ENCODE measurements around the gene CTNNBIP1.

The CTNNBIP1 gene

GRCh38 chr1:9835758-9836631, 74.1 kb downstream of the CTNNBIP1 start:
- no peak for DNase-seq (ENCODE audit: low read depth in 2 of 2, low spot score in 1 of 2)

- no peak for DNase-seq (ENCODE audit: low read depth in 2 of 2, low spot score in 1 of 2)
These were observed 74.7 kb downstream of the CTNNBIP1 start for GRCh38 chr1:9835404-9835757.

- no peak for DNase-seq (ENCODE audit: low read depth in 2 of 2, low spot score in 1 of 2)
These were observed 76.4 kb downstream of the CTNNBIP1 start for GRCh38 chr1:9833632-9834031.

- no peak for DNase-seq (ENCODE audit: low read depth in 2 of 2, low spot score in 1 of 2)
These were observed 82.4 kb downstream of the CTNNBIP1 start for GRCh38 chr1:9827558-9828185.

- DNase-seq (ENCODE audit: low read depth in 2 of 2, low spot score in 1 of 2): no peak
These were observed 83.5 kb downstream of the CTNNBIP1 start for GRCh38 chr1:9826616-9827015.

GRCh38 chr1:9826087-9826486, 84.0 kb downstream of the CTNNBIP1 start:
- no peak for DNase-seq (ENCODE audit: low read depth in 2 of 2, low spot score in 1 of 2)

- peak in 1 of 2 donors; percentile 20 for DNase-seq (ENCODE audit: low read depth in 2 of 2, low spot score in 1 of 2)
These were observed 84.7 kb downstream of the CTNNBIP1 start for GRCh38 chr1:9825093-9826074.

GRCh38 chr1:9824702-9825089, 85.4 kb downstream of the CTNNBIP1 start:
- DNase-seq (ENCODE audit: low read depth in 2 of 2, low spot score in 1 of 2): no peak

GRCh38 chr1:9823943-9824701, 85.9 kb downstream of the CTNNBIP1 start, which contains the start of gene CLSTN1:
Gene CLSTN1 (minus strand): TSS chr1:9823965. CDS start chr1:9823733, 232 bp downstream.
- peak; percentile 81 to 82 for DNase-seq (ENCODE audit: low read depth in 2 of 2, low spot score in 1 of 2)

GRCh38 chr1:9823693-9823942, 86.5 kb downstream of the CTNNBIP1 start:
- no peak for DNase-seq (ENCODE audit: low read depth in 2 of 2, low spot score in 1 of 2)

GRCh38 chr1:9822897-9823692, 87.0 kb downstream of the CTNNBIP1 start:
- peak in 1 of 2 donors; percentile 8 for DNase-seq (ENCODE audit: low read depth in 2 of 2, low spot score in 1 of 2)

- no peak for DNase-seq (ENCODE audit: low read depth in 2 of 2, low spot score in 1 of 2)
These were observed 87.6 kb downstream of the CTNNBIP1 start for GRCh38 chr1:9822490-9822889.

- no peak for DNase-seq (ENCODE audit: low read depth in 2 of 2, low spot score in 1 of 2)
These were observed 88.4 kb downstream of the CTNNBIP1 start for GRCh38 chr1:9821710-9822109.

GRCh38 chr1:9820521-9820920, 89.5 kb downstream of the CTNNBIP1 start:
- DNase-seq (ENCODE audit: low read depth in 2 of 2, low spot score in 1 of 2): no peak

GRCh38 chr1:9817734-9818133, 92.3 kb downstream of the CTNNBIP1 start:
- no peak for DNase-seq (ENCODE audit: low read depth in 2 of 2, low spot score in 1 of 2)

- DNase-seq (ENCODE audit: low read depth in 2 of 2, low spot score in 1 of 2): no peak
These were observed 93.9 kb downstream of the CTNNBIP1 start for GRCh38 chr1:9816199-9816598.

- DNase-seq (ENCODE audit: low read depth in 2 of 2, low spot score in 1 of 2): no peak
These were observed 94.9 kb downstream of the CTNNBIP1 start for GRCh38 chr1:9815150-9815549.

GRCh38 chr1:9814619-9815018, 95.5 kb downstream of the CTNNBIP1 start:
- no peak for DNase-seq (ENCODE audit: low read depth in 2 of 2, low spot score in 1 of 2)

- DNase-seq (ENCODE audit: low read depth in 2 of 2, low spot score in 1 of 2): no peak
These were observed 98.7 kb downstream of the CTNNBIP1 start for GRCh38 chr1:9811239-9811966.

Measured in stimulated activated CD8-positive, alpha-beta memory T cell treated with anti-CD3 and anti-CD28 coated beads, Interleukin-4, amount 100 ng/mL, for 1 hour (primary cell).